Karpas-422 (cell line): ENCODE measurements around the gene OR14K1. TPM values are rescaled to one million over a fixed set of nuclear protein-coding genes. Genes with fewer than 3 reads are reported as not detected.
"Not testable (repeated sequence)": the region's sequence is repeated elsewhere in the genome, so short reads cannot be mapped to it uniquely, and the experiment has no call there.

ENCODE experiments used
- DNase-seq: peaks from one replicate; pipeline ENCODE4 v3.0.0-alpha.2; 2015
- H2AFZ ChIP-seq: fragments of 200-600 bp; sonication (generic); 2 replicates; pipeline ENCODE4 v1.6.1; 2014; ENCODE audit warnings: antibody characterized with exemption, low read length, mixed read lengths
- H3K27ac ChIP-seq: fragments of 200-600 bp; sonication (generic); 2 replicates; pipeline ENCODE4 v1.5.1; 2014; ENCODE audit warnings: mild to moderate bottlenecking, low read length, moderate library complexity
- H3K27me3 ChIP-seq: fragments of 200-600 bp; sonication (generic); 2 replicates; pipeline ENCODE4 v1.6.1; 2014; ENCODE audit warnings: low read length, mixed read lengths
- H3K36me3 ChIP-seq: fragments of 200-600 bp; sonication (generic); 2 replicates; pipeline ENCODE4 v1.6.1; 2014; ENCODE audit warnings: low read length, mixed read lengths; ENCODE audit not compliant: insufficient read depth
- H3K4me1 ChIP-seq: fragments of 200-600 bp; sonication (generic); 2 replicates; pipeline ENCODE4 v1.6.1; 2014; ENCODE audit warnings: mild to moderate bottlenecking, low read length, mixed read lengths
- H3K4me2 ChIP-seq: fragments of 200-600 bp; sonication (generic); 2 replicates; pipeline ENCODE4 v1.6.1; 2014; ENCODE audit warnings: low read length, low read depth, mild to moderate bottlenecking; ENCODE audit not compliant: poor library complexity, severe bottlenecking
- H3K4me3 ChIP-seq: fragments of 200-600 bp; sonication (generic); 2 replicates; pipeline ENCODE4 v1.5.1; 2014; ENCODE audit warnings: mild to moderate bottlenecking, antibody characterized with exemption, low read length, mixed read lengths
- H3K79me2 ChIP-seq: fragments of 200-600 bp; sonication (generic); 2 replicates; pipeline ENCODE4 v1.6.1; 2014; ENCODE audit warnings: mild to moderate bottlenecking, low read length, mixed read lengths
- H3K9ac ChIP-seq: fragments of 200-600 bp; sonication (generic); 2 replicates; pipeline ENCODE4 v1.6.0; 2014; ENCODE audit warnings: low read length
- H3K9me2 ChIP-seq: fragments of 200-600 bp; sonication (generic), shearing (Covaris generic); replicated peaks from 2 replicates; pipeline ENCODE4 v1.6.0; 2014; ENCODE audit warnings: mild to moderate bottlenecking, low read length, moderate library complexity; ENCODE audit not compliant: insufficient read depth
- H3K9me3 ChIP-seq: fragments of 300-700, 200-600 bp; sonication (generic); 2 replicates; pipeline ENCODE4 v1.6.1; 2014; ENCODE audit warnings: low read length, mixed read lengths
- H4K20me1 ChIP-seq: fragments of 200-600 bp; sonication (generic); 2 replicates; pipeline ENCODE4 v1.6.1; 2014; ENCODE audit warnings: mild to moderate bottlenecking, antibody characterized with exemption, low read length, low read depth; ENCODE audit not compliant: insufficient read depth
- total RNA-seq: library from RNA; depleted of rRNA; stranded (reverse); fragments of >200 nt; shearing (Covaris generic); gene quantifications from 2 replicates; pipeline ENCODE4 v1.2.3, GENCODE V29; 2014; ENCODE audit warnings: low replicate concordance; rRNA removed

The OR14K1 gene
- not detected in 2 replicates for total RNA-seq

- H3K4me2 ChIP-seq, result no peak within 1 kb of the TSS
- H2AFZ ChIP-seq, result no peak within 1 kb of the TSS
- H3K79me2 ChIP-seq, result no peaks in the 10 kb centered on the region
- DNase-seq, result no peak
- H3K9me2 ChIP-seq, result 0 out of 2 replicates have a peak, but pooled peaks cover 3% of the 10 kb centered on the region
- no peaks in the 10 kb centered on the region for H3K27me3 ChIP-seq
- H4K20me1 ChIP-seq, result no peaks in the 10 kb centered on the region
- H3K9ac ChIP-seq, result no peak within 1 kb of the TSS
- no peaks in the 10 kb centered on the region for H3K4me1 ChIP-seq
- H3K36me3 ChIP-seq, result no peaks in the 10 kb centered on the region
- no peak within 1 kb of the TSS for H3K27ac ChIP-seq
- no peak within 1 kb of the TSS for H3K4me3 ChIP-seq
- no peaks in the 10 kb centered on the region for H3K9me3 ChIP-seq
These were observed at the start of gene OR14K1 for GRCh38 chr1:247738315-247738714. Gene OR14K1 (plus strand): TSS chr1:247738615. CDS start chr1:247738615, 0 bp downstream.

DNA sequence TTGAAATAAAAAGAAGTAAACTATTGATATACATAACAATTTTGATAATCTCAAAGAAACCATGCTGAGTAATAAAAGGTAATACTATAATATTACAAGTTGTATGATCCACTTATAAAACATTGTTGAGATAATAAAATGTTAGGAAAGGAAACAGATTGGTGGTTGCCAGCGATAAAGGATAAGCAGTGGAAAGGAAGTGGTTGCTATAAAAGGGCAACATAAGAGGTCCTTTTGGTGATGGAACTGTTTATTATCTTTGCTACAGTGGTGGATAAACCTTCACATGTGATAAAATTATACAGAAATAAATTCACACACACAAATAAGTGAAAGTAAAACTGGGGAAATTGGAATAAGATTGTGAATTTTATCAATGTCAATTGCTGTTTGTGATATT, 37.1 kb upstream of the OR14K1 start:
- Histone ChIP-seq H3K4me2 (no peak overlapping the region), H3K9me3 (no peaks in the 10 kb centered on the region), H3K79me2 (no peaks in the 10 kb centered on the region), H2AFZ (no peak overlapping the region), H3K27me3 (no peaks in the 10 kb centered on the region), H3K9me2 (no peaks in the 10 kb centered on the region; the same call in 1 of the 2 replicates), H3K4me3 (no peak overlapping the region), H3K36me3 (no peaks in the 10 kb centered on the region), H3K9ac (no peak overlapping the region), H4K20me1 (no peaks in the 10 kb centered on the region), H3K27ac (no peak overlapping the region), H3K4me1 (no peaks in the 10 kb centered on the region)
- no peak for DNase-seq

DNA sequence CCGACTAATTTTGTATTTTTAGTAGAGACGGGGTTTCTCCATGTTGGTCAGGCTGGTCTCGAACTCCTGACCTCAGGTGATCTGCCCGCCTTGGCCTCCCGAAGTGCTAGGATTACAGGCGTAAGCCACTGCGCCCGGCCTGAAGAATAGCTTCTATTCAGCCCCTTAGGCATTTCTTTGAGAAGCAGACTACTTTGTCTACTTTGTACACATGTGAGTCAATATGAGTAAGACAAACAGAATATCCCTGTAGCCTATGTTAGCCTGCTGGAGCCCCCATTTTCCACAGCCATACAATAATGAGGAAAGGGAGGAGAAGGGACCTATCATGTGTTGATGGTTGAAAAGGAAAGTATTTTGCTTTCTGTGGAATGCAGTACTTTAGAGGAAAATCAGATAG, 27.7 kb upstream of the OR14K1 start:
- H3K4me2 ChIP-seq, H3K79me2 ChIP-seq, H3K36me3 ChIP-seq, H3K4me1 ChIP-seq, DNase-seq, H3K9me3 ChIP-seq, H3K27me3 ChIP-seq, H3K27ac ChIP-seq, H3K4me3 ChIP-seq, H3K9me2 ChIP-seq, H4K20me1 ChIP-seq, H3K9ac ChIP-seq, H2AFZ ChIP-seq: not testable (repeated sequence)

GRCh38 chr1:247713753-247714152, 24.7 kb upstream of the OR14K1 start:
- Histone ChIP-seq H3K27me3 (no peaks in the 10 kb centered on the region), H3K9me3 (no peaks in the 10 kb centered on the region; the same call in 1 of the 2 replicates), H3K9ac (no peak overlapping the region), H3K9me2 (no peaks in the 10 kb centered on the region), H2AFZ (no peak overlapping the region), H3K4me2 (no peak overlapping the region), H3K36me3 (no peaks in the 10 kb centered on the region), H3K4me3 (no peak overlapping the region), H3K4me1 (no peaks in the 10 kb centered on the region), H4K20me1 (no peaks in the 10 kb centered on the region), H3K27ac (no peak overlapping the region), H3K79me2 (no peaks in the 10 kb centered on the region)
- no peak for DNase-seq

- no peak for DNase-seq
- H3K27ac ChIP-seq, result no peak within 1 kb of the TSS
- no peaks in the 10 kb centered on the region for H3K27me3 ChIP-seq
- H2AFZ ChIP-seq, result no peak within 1 kb of the TSS
- H3K4me2 ChIP-seq, result no peak within 1 kb of the TSS
- peaks cover 6% of the 10 kb centered on the region; the same call in 1 of the 2 replicates for H3K9me3 ChIP-seq
- no peaks in the 10 kb centered on the region for H4K20me1 ChIP-seq
- H3K4me1 ChIP-seq, result no peaks in the 10 kb centered on the region
- H3K9ac ChIP-seq, result no peak within 1 kb of the TSS
- H3K9me2 ChIP-seq, result no peaks in the 10 kb centered on the region
- no peaks in the 10 kb centered on the region; the same call in 1 of the 2 replicates for H3K36me3 ChIP-seq
- no peaks in the 10 kb centered on the region for H3K79me2 ChIP-seq
- no peak within 1 kb of the TSS for H3K4me3 ChIP-seq
These were observed 21.9 kb upstream of the OR14K1 start, which contains the start of gene OR6F1 for GRCh38 chr1:247716546-247716945. Gene OR6F1 (minus strand): TSS chr1:247716646. CDS start chr1:247712755, 3,891 bp downstream.

GRCh38 chr1:247721222-247721621, 17.2 kb upstream of the OR14K1 start:
- no peaks in the 10 kb centered on the region for H3K9me2 ChIP-seq
- H3K4me3 ChIP-seq, result no peak overlapping the region
- no peaks in the 10 kb centered on the region for H4K20me1 ChIP-seq
- H3K36me3 ChIP-seq, result no peaks in the 10 kb centered on the region; the same call in 1 of the 2 replicates
- no peak overlapping the region for H3K9ac ChIP-seq
- peaks cover 10% of the 10 kb centered on the region; the same call in 1 of the 2 replicates for H3K9me3 ChIP-seq
- no peaks in the 10 kb centered on the region for H3K27me3 ChIP-seq
- no peaks in the 10 kb centered on the region for H3K4me1 ChIP-seq
- no peak for DNase-seq
- no peak overlapping the region for H2AFZ ChIP-seq
- no peaks in the 10 kb centered on the region for H3K79me2 ChIP-seq
- no peak overlapping the region for H3K27ac ChIP-seq
- H3K4me2 ChIP-seq, result no peak overlapping the region

DNA sequence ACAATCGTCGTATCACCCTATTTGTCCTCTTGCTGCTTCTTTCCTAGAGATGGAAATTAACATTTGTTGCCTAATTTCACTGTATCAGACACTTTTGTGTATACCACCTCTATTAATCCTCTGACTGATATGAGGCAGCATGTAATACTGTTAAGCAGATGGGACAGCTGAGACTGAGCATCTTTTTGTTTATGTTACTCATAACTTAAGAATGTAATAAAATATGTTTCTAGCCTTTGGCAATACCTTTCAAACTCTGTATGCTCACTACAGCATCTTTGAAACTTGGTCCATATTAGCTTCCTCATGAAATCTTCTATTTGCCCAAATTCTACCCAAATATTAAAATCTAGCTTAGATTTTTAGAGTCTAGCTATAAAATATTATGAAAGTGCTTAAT, 2.3 kb downstream of the OR14K1 start:
- H3K9ac ChIP-seq, result no peak overlapping the region
- H3K4me2 ChIP-seq, result no peak overlapping the region
- no peaks in the 10 kb centered on the region for H3K36me3 ChIP-seq
- no peaks in the 10 kb centered on the region for H3K4me1 ChIP-seq
- no peaks in the 10 kb centered on the region for H3K27me3 ChIP-seq
- H4K20me1 ChIP-seq, result no peaks in the 10 kb centered on the region
- DNase-seq, result no peak
- H3K4me3 ChIP-seq, result no peak overlapping the region
- H3K27ac ChIP-seq, result no peak overlapping the region
- H2AFZ ChIP-seq, result no peak overlapping the region
- H3K79me2 ChIP-seq, result no peaks in the 10 kb centered on the region
- 0 out of 2 replicates have a peak, but pooled peaks cover 3% of the 10 kb centered on the region for H3K9me2 ChIP-seq
- H3K9me3 ChIP-seq, result no peaks in the 10 kb centered on the region

- no peaks in the 10 kb centered on the region for H3K9me3 ChIP-seq
These were observed 3.3 kb downstream of the OR14K1 start for GRCh38 chr1:247741756-247742155.

More at GRCh38 chr1:247741756-247742155, 3.3 kb downstream of the OR14K1 start:
- DNase-seq, result no peak
- Histone ChIP-seq H3K4me2 (no peak overlapping the region), H3K36me3 (no peaks in the 10 kb centered on the region), H4K20me1 (no peaks in the 10 kb centered on the region), H3K9ac (no peak overlapping the region), H3K9me2 (0 out of 2 replicates have a peak, but pooled peaks cover 3% of the 10 kb centered on the region), H3K79me2 (no peaks in the 10 kb centered on the region), H3K4me3 (no peak overlapping the region), H2AFZ (no peak overlapping the region), H3K4me1 (no peaks in the 10 kb centered on the region), H3K27me3 (no peaks in the 10 kb centered on the region), H3K27ac (no peak overlapping the region)
